Gastrocnemius medialis (tissue), 4 donors: ENCODE data around the gene RGL3. TPM values are rescaled to one million over a fixed set of nuclear protein-coding genes. Genes with fewer than 3 reads are reported as not detected.

Source experiments
- ATAC-seq, 2 donors: fragments of 150-250 bp; one replicate each; pipeline ENCODE4 v1.9.1; 2016
- DNase-seq, 2 donors: peaks; one replicate each; pipeline ENCODE4 v3.0.0-alpha.2; 2019
- H3K27ac ChIP-seq, 4 donors: fragments of 200-600 bp; sonication (generic); 1 replicate in 1 of 4; 2 replicates in 3 of 4; pipeline ENCODE4 v1.5.1; 2016 to 2018; ENCODE audit warnings: mild to moderate bottlenecking in 2 of 4, moderate library complexity in 1 of 4
- H3K27me3 ChIP-seq, 3 donors: fragments of 200-600 bp; sonication (generic) in 2 of 3; 1 replicate in 1 of 3; 2 replicates in 2 of 3; pipeline versions ENCODE4 v1.5.1 to v1.6.0; 2016 to 2019; ENCODE audit warnings: mild to moderate bottlenecking in 1 of 3, moderate library complexity in 1 of 3
- H3K36me3 ChIP-seq, 2 donors: fragments of 200-600 bp; sonication (generic) in 1 of 2; one replicate each; pipeline ENCODE4 v1.5.1; 2017 to 2018
- H3K4me1 ChIP-seq, 2 donors: fragments of 200-600 bp; sonication (generic) in 1 of 2; one replicate each; pipeline ENCODE4 v1.5.1; 2016 to 2017; ENCODE audit warnings: mild to moderate bottlenecking in 2 of 2
- H3K4me3 ChIP-seq, 4 donors: fragments of 200-600 bp; sonication (generic) in 3 of 4; 1 replicate in 1 of 4; 2 replicates in 3 of 4; pipeline ENCODE4 v1.5.1; 2016 to 2019; ENCODE audit warnings: mild to moderate bottlenecking in 2 of 4
- H3K9me3 ChIP-seq, 3 donors: fragments of 200-600 bp; sonication (generic) in 2 of 3; 1 replicate in 1 of 3; 2 replicates in 2 of 3; pipeline ENCODE4 v1.5.1; 2016 to 2019
- CTCF ChIP-seq, 5 experiments: fragments of 450-650 bp in 3 of 5; fragments of 200-600 bp in 2 of 5; sonication (generic) in 2 of 5; IDR thresholded peaks in 4 of 5; conservative IDR thresholded peaks in 1 of 5; 1 replicate in 4 of 5; 2 replicates in 1 of 5; pipeline ENCODE4 v1.5.1; 2016 to 2019; ENCODE audit warnings: antibody characterized with exemption in 5 of 5, mild to moderate bottlenecking in 3 of 5, moderate library complexity in 3 of 5
- POLR2A ChIP-seq, 2 donors: fragments of 450-650 bp; IDR thresholded peaks; one replicate each; pipeline ENCODE4 v1.6.1; 2017; ENCODE audit warnings: antibody characterized with exemption in 2 of 2, mild to moderate bottlenecking in 2 of 2, moderate library complexity in 2 of 2
- in situ Hi-C, 4 donors: fragments of 200-750 bp; cut with MboI; loops; one replicate each; pipeline versions ENCODE4 v1.15.0 to v1.8.0; 2017; ENCODE audit warnings: low sequenced_read_pairs in 4 of 4
- intact Hi-C: fragments of 100-400 bp; cut with DNase I; formaldehyde crosslinking; loops from one replicate; pipeline ENCODE4 v1.15.1; 2023; ENCODE audit warnings: low total_unique reads
- total RNA-seq, 4 donors: library from RNA; depleted of rRNA; stranded (reverse); fragments of >200 nt; gene quantifications; one replicate each; pipeline versions ENCODE4 v1.1.0 to v1.2.3, GENCODE V29; 2016

RGL3 gene
- total RNA-seq, 4 donors from 2014 or later, result 0.33 to 7.0 (median 1.3) TPM

DNA sequence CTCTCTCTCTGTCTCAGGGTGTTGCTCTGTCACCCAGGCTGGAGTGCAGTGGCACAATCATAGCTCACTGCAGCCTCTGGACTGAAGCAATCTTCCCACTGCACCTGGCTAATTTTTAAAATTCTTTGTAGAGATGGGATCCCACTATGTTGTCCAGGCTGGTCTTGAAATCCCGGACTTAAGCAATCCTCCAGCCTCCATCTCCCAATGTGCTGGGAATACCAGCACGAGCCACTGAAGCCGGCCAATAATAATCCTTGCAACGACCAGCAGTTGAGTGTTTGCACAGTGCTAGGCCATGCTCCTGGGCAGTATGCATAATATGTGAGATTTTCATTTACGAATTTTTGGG, 34.4 kb downstream of the RGL3 start:
- DNase-seq, result no peak
- peaks cover 24 to 30% (median 29%) of the 10 kb centered on the region in 3 donors for H3K27me3 ChIP-seq
- TF ChIP-seq POLR2A (IDR thresholded peaks at IDR 0.05), result no peak
- no peak for TF ChIP-seq CTCF (IDR thresholded peaks at IDR 0.05 in 4 of 5, conservative IDR thresholded peaks at IDR 0.05 in 1 of 5)
- in situ Hi-C loops, result loop anchor here in 1 of 4 donors (25.0 kb wide), 1 partner anchor 203 kb away; the partner anchor contains the start of genes ACP5 and ZNF627
- no peak for ATAC-seq
- no peak overlapping the region for H3K27ac ChIP-seq
- H3K9me3 ChIP-seq, result no peaks in the 10 kb centered on the region
- H3K4me3 ChIP-seq, result no peak overlapping the region
- intact Hi-C loops, result loop anchor here (5.0 kb wide), 2 partner anchors 153 to 213 kb away; partner anchors contain the start of genes CNN1 and ZNF627
- H3K36me3 ChIP-seq, result no peaks in the 10 kb centered on the region
- peaks cover 13 to 16% of the 10 kb centered on the region in 2 donors for H3K4me1 ChIP-seq

DNA sequence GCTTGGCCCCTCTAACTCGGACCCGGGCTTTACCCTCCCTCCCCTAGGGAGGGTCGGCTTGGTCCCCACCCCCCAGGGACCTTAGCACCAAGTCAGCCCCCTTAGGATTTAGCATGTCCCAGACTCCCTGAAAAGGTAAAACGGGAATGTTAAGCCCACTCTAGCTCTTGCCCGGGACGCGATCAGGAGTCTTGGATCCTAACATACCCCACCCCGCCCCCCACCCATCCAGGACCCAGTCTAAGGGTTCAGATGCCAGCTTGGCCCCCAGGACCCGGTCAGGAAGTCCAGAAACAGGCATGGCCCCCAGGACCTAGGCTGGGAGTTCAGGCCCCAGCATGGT, 35.4 kb downstream of the RGL3 start:
- DNase-seq, result no peak
- H3K27ac ChIP-seq, result peak overlapping the region in 3 of 4 donors; percentile 13 to 55 (median 29)
- TF ChIP-seq POLR2A (IDR thresholded peaks at IDR 0.05) (no peak), CTCF (IDR thresholded peaks at IDR 0.05 in 4 of 5, conservative IDR thresholded peaks at IDR 0.05 in 1 of 5) (no peak)
- H3K36me3 ChIP-seq, result no peaks in the 10 kb centered on the region
- in situ Hi-C loops (loop anchor here in 1 of 4 donors (25.0 kb wide), 1 partner anchor 204 kb away; the partner anchor contains the start of genes ACP5 and ZNF627), intact Hi-C loops (loop anchor here (5.0 kb wide), 2 partner anchors 154 to 214 kb away; partner anchors contain the start of genes CNN1 and ZNF627)
- no peak for ATAC-seq
- no peaks in the 10 kb centered on the region for H3K9me3 ChIP-seq
- H3K4me1 ChIP-seq, result peaks cover 14 to 16% of the 10 kb centered on the region in 2 donors
- peak overlapping the region; percentile 30 to 39 (median 36) for H3K4me3 ChIP-seq
- peaks cover 24 to 30% (median 29%) of the 10 kb centered on the region in 3 donors for H3K27me3 ChIP-seq

DNA sequence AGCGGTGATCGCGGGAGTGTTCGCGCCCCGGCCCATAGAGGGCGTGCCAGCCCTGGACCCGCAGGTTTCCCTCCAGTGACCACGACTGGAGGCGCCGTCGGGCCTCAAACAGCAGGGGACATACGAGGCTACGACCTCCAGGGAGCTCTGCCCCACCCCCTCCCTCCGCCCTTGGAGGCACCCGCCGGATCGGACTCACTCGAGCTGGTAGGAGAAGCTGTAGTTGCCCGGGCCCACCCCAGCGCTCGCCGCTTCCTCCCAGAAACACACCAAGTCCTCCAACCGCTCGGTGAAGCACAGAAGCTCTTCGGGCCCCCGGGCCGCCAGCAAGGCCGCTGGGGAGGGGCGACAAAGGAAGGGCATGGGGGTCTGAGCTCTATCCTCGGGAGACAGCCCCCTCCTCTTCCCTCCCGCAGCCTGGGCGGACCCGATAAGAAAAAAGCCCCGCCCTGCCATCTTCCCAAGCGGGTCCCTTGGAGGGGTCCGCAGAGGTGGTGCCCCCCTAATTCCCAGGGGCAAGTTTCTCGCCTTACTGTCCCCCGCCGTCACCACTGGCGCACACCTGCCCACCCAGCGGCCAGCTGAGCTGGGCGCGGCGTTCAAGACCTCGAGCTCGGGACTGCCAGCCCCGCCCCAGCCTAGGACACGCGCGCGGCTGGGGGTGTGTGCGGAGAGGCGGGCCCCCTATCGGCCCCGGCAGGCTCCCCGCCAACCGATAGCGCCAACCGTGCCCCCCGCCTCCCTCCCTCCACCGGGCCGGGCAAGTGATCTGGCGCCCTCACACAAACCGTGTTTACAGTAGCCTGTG, 36.0 kb downstream of the RGL3 start:
- no peaks in the 10 kb centered on the region for H3K36me3 ChIP-seq

More for the DNA sequence above, 36.0 kb downstream of the RGL3 start:
- H3K4me3 ChIP-seq, result peak overlapping the region; percentile 30 to 39 (median 36)
- no peaks in the 10 kb centered on the region for H3K9me3 ChIP-seq
- DNase-seq (no peak), ATAC-seq (no peak)
- H3K27me3 ChIP-seq, result peaks cover 24 to 30% (median 29%) of the 10 kb centered on the region in 3 donors
- H3K27ac ChIP-seq, result peak overlapping the region in 2 of 4 donors; percentile 29 to 55
- in situ Hi-C loops, result loop anchor here in 1 of 4 donors (25.0 kb wide), 1 partner anchor 204 kb away; the partner anchor contains the start of genes ACP5 and ZNF627
- intact Hi-C loops, result loop anchor here (5.0 kb wide), 2 partner anchors 154 to 214 kb away; partner anchors contain the start of genes CNN1 and ZNF627
- peaks cover 14 to 16% of the 10 kb centered on the region in 2 donors for H3K4me1 ChIP-seq
- TF ChIP-seq CTCF (IDR thresholded peaks at IDR 0.05 in 4 of 5, conservative IDR thresholded peaks at IDR 0.05 in 1 of 5) (peak in 4 of 5 experiments; percentile 51 to 70 (median 64)), POLR2A (IDR thresholded peaks at IDR 0.05) (no peak)
